ENCODE measurements around the gene CXCR4. TPM values are rescaled to one million over a fixed set of nuclear protein-coding genes. Genes with fewer than 3 reads are reported as not detected.

CXCR4 gene
- total RNA-seq, 3 donors from 2014 or later (not counting 1 experiment from before 2014, with no cell fraction given), result 582 to 848 (median 741) TPM

- peaks cover 28% of the 10 kb centered on the region for H3K36me3 ChIP-seq (ENCODE audit: control insufficient read depth, insufficient read depth, low read length)
- peaks cover 32% of the 10 kb centered on the region for H3K4me1 ChIP-seq (ENCODE audit: control insufficient read depth, insufficient read depth, low read length)
- intact Hi-C loops (cut with micrococcal nuclease), result loop anchor here (5.0 to 10.0 kb wide), 7 partner anchors 58 to 373 kb away; partner anchors contain the start of gene UBXN4
- TF ChIP-seq, protein P1, sequence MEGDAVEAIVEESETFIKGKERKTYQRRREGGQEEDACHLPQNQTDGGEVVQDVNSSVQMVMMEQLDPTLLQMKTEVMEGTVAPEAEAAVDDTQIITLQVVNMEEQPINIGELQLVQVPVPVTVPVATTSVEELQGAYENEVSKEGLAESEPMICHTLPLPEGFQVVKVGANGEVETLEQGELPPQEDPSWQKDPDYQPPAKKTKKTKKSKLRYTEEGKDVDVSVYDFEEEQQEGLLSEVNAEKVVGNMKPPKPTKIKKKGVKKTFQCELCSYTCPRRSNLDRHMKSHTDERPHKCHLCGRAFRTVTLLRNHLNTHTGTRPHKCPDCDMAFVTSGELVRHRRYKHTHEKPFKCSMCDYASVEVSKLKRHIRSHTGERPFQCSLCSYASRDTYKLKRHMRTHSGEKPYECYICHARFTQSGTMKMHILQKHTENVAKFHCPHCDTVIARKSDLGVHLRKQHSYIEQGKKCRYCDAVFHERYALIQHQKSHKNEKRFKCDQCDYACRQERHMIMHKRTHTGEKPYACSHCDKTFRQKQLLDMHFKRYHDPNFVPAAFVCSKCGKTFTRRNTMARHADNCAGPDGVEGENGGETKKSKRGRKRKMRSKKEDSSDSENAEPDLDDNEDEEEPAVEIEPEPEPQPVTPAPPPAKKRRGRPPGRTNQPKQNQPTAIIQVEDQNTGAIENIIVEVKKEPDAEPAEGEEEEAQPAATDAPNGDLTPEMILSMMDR (IDR thresholded peaks at IDR 0.05), result no peak
- ATAC-seq, result no peak
- Mint-ChIP-seq H3K27ac (peak overlapping the region; percentile 85 to 90), H3K27me3 (ENCODE audit: low read depth in 2 of 2) (no peaks in the 10 kb centered on the region), H3K4me1 (peaks cover 31 to 57% of the 10 kb centered on the region in 2 donors), H3K4me3 (peak overlapping the region; percentile 90), H3K9me3 (no peaks in the 10 kb centered on the region), H3K36me3 (peaks cover 8% of the 10 kb centered on the region)
- peak overlapping the region; percentile 98 for H3K27ac ChIP-seq (ENCODE audit: low read length)
- H3K27me3 ChIP-seq (ENCODE audit: control insufficient read depth, insufficient read depth, low read length), result no peaks in the 10 kb centered on the region
- H3K4me3 ChIP-seq (ENCODE audit: low read length), result peak overlapping the region; percentile 98
- peak in 1 of 2 donors; percentile 44 for DNase-seq
- no peaks in the 10 kb centered on the region for H3K9me3 ChIP-seq (ENCODE audit: control insufficient read depth, insufficient read depth, low read length)
- WGBS (ENCODE audit: insufficient coverage), result 81% methylated on average over 12 of the region's 12 CpGs
These were observed 2.7 kb downstream of the CXCR4 start for GRCh38 chr2:136115183-136115761.

DNA sequence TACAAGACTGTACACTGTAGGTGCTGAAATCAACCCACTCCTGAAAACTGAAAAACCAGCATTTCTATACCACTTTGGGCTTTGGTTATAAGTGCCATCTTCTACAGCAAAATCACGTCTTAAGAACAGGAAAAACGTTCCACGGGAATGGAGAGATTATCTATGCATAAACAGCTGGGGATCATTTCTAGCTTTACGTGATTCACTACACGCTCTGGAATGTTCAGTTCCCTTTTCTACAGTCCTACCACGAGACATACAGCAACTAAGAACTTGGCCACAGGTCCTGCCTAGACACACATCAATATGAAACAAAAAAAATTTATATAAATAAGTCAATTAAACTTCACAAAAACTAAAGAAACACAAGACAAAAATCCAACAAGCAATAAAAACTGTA, 3.6 kb downstream of the CXCR4 start:
- intact Hi-C loops (cut with micrococcal nuclease), result loop anchor here (10.0 kb wide), 2 partner anchors 160 to 200 kb away; no protein-coding TSS in a partner anchor
- Mint-ChIP-seq H3K4me1 (peaks cover 27 to 55% of the 10 kb centered on the region in 2 donors), H3K4me3 (peak overlapping the region; percentile 38), H3K9me3 (no peaks in the 10 kb centered on the region), H3K27me3 (ENCODE audit: low read depth in 2 of 2) (no peaks in the 10 kb centered on the region), H3K36me3 (peaks cover 8% of the 10 kb centered on the region), H3K27ac (peak overlapping the region; percentile 85 to 90)
- 46% methylated on average over 6 of the region's 6 CpGs for WGBS (ENCODE audit: insufficient coverage)
- Histone ChIP-seq H3K9me3 (ENCODE audit: control insufficient read depth, insufficient read depth, low read length) (no peaks in the 10 kb centered on the region), H3K27me3 (ENCODE audit: control insufficient read depth, insufficient read depth, low read length) (no peaks in the 10 kb centered on the region), H3K36me3 (ENCODE audit: control insufficient read depth, insufficient read depth, low read length) (peaks cover 28% of the 10 kb centered on the region), H3K4me3 (ENCODE audit: low read length) (no peak overlapping the region), H3K4me1 (ENCODE audit: control insufficient read depth, insufficient read depth, low read length) (peaks cover 28% of the 10 kb centered on the region), H3K27ac (ENCODE audit: low read length) (no peak overlapping the region)
- TF ChIP-seq, protein P1 (IDR thresholded peaks at IDR 0.05), result no peak
- ATAC-seq (no peak), DNase-seq (peak in 1 of 2 donors; percentile 30)

DNA sequence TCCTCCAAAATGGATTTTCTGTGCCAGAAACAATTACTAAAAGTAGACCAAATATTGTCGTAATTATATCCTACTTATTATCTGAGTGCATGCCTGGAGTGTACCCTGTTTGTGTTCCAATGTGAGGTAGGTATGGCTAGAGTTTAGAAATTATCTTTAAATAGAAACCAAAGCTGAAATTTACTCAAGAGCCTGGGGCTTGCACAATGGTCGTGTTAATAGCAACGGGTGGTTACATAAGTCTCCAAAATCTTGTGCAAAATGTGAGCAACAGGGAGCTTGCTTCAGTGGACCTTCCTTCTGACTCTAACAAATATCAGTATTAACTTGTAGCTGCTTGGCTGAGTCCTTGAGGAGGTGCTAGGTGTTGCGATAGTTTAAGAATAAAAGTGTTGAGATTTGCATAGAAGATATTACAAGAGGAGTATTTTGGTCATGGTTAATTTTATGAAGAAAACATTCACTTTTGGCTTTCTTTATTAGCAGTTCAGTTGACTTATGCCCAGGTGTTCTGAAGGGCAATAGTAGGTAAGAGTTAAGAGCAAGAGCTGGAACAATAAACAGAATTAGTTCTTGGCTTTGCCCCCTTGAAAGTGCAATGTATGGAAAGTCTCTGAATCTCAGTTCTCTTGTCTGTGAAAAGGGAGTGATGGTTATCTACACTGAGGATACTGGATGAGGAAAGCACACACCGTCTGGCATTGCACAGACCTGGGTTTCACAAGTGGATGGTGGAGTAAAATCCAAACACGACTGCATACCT, 4.6 kb downstream of the CXCR4 start:
- Histone ChIP-seq H3K27ac (ENCODE audit: low read length) (peak overlapping the region; percentile 18), H3K4me1 (ENCODE audit: control insufficient read depth, insufficient read depth, low read length) (peaks cover 21% of the 10 kb centered on the region), H3K4me3 (ENCODE audit: low read length) (no peak overlapping the region), H3K36me3 (ENCODE audit: control insufficient read depth, insufficient read depth, low read length) (peaks cover 28% of the 10 kb centered on the region), H3K27me3 (ENCODE audit: control insufficient read depth, insufficient read depth, low read length) (no peaks in the 10 kb centered on the region), H3K9me3 (ENCODE audit: control insufficient read depth, insufficient read depth, low read length) (no peaks in the 10 kb centered on the region)
- Mint-ChIP-seq H3K4me3 (peak overlapping the region; percentile 52), H3K27ac (peak overlapping the region; percentile 85 to 90), H3K36me3 (peaks cover 8% of the 10 kb centered on the region), H3K9me3 (no peaks in the 10 kb centered on the region), H3K27me3 (ENCODE audit: low read depth in 2 of 2) (no peaks in the 10 kb centered on the region), H3K4me1 (peaks cover 20 to 45% of the 10 kb centered on the region in 2 donors)
- DNase-seq, result peak in 1 of 2 donors; percentile 57
- intact Hi-C loops (cut with micrococcal nuclease), result loop anchor here (10.0 kb wide), 2 partner anchors 159 to 199 kb away; no protein-coding TSS in a partner anchor
- WGBS (ENCODE audit: insufficient coverage), result 71% methylated on average over 5 of the region's 6 CpGs
- no peak for ATAC-seq
- TF ChIP-seq, protein P1 (IDR thresholded peaks at IDR 0.05), result no peak
